Iris pigment epithelial cell (primary cell): ENCODE results near the gene SUPT3H.

Source experiments
- DNase-seq: peaks from one replicate; pipeline ENCODE4 v3.0.0-alpha.2; 2011; ENCODE audit warnings: low read depth

The SUPT3H gene

GRCh38 chr6:44789061-44789460 is 588.7 kb downstream of the SUPT3H start:
- DNase-seq = no peak

- DNase-seq = peak; percentile 64
Measured at GRCh38 chr6:44788387-44788981, 589.2 kb downstream of the SUPT3H start.

- no peak for DNase-seq
Measured at GRCh38 chr6:44787254-44787834, 590.4 kb downstream of the SUPT3H start.

- DNase-seq = no peak
Measured at GRCh38 chr6:44785130-44785529, 592.6 kb downstream of the SUPT3H start.

- DNase-seq = no peak
Measured at GRCh38 chr6:44784195-44784594, 593.5 kb downstream of the SUPT3H start.

GRCh38 chr6:44782892-44783291 is 594.8 kb downstream of the SUPT3H start:
- no peak for DNase-seq

GRCh38 chr6:44781912-44782597 is 595.7 kb downstream of the SUPT3H start:
- DNase-seq = no peak

GRCh38 chr6:44780161-44780560 is 597.6 kb downstream of the SUPT3H start:
- DNase-seq = no peak

GRCh38 chr6:44779130-44779826 is 598.5 kb downstream of the SUPT3H start:
- no peak for DNase-seq
